GM23248 (cell line): Measurements from ENCODE around the gene HOXD12. TPM values are rescaled to one million over a fixed set of nuclear protein-coding genes. Genes with fewer than 3 reads are reported as not detected.

Source experiments
- DNase-seq: peaks from one replicate; pipeline ENCODE4 v3.0.0-alpha.2; 2015
- H2AFZ ChIP-seq: fragments of 200-600 bp; sonication (generic); 2 replicates; pipeline ENCODE4 v1.6.1; 2016; ENCODE audit warnings: antibody characterized with exemption
- H3F3A ChIP-seq: fragments of 200-600 bp; sonication (generic); 2 replicates; pipeline ENCODE4 v1.6.1; 2016; ENCODE audit warnings: mild to moderate bottlenecking, antibody characterized with exemption, mixed run types; ENCODE audit not compliant: insufficient read depth
- H3K27ac ChIP-seq: fragments of 200-600 bp; sonication (generic); 2 replicates; pipeline ENCODE4 v1.5.1; 2016; ENCODE audit warnings: mild to moderate bottlenecking
- H3K27me3 ChIP-seq: fragments of 200-600 bp; sonication (generic); replicated peaks from 2 replicates; pipeline ENCODE4 v1.6.1; 2016; ENCODE audit warnings: mild to moderate bottlenecking; ENCODE audit not compliant: insufficient read depth
- H3K36me3 ChIP-seq: fragments of 200-600 bp; sonication (generic); 2 replicates; pipeline ENCODE4 v1.6.1; 2016; ENCODE audit warnings: low read depth, mild to moderate bottlenecking
- H3K4me1 ChIP-seq: fragments of 200-600 bp; sonication (generic); 2 replicates; pipeline ENCODE4 v1.6.1; 2016; ENCODE audit warnings: mild to moderate bottlenecking; ENCODE audit not compliant: insufficient read depth
- H3K4me2 ChIP-seq: fragments of 200-600 bp; sonication (generic); one replicate; pipeline ENCODE4 v1.6.1; 2016; ENCODE audit warnings: mild to moderate bottlenecking; ENCODE audit not compliant: unreplicated experiment
- H3K4me3 ChIP-seq: fragments of 200-600 bp; sonication (generic); 2 replicates; pipeline ENCODE4 v1.5.1; 2016; ENCODE audit warnings: mild to moderate bottlenecking
- H3K79me2 ChIP-seq: fragments of 200-600 bp; sonication (generic); 2 replicates; pipeline ENCODE4 v1.6.1; 2016; ENCODE audit warnings: mild to moderate bottlenecking; ENCODE audit not compliant: insufficient read depth
- H3K9ac ChIP-seq: fragments of 200-600 bp; sonication (generic); 2 replicates; pipeline ENCODE4 v1.6.1; 2016; ENCODE audit warnings: mild to moderate bottlenecking
- H3K9me2 ChIP-seq: fragments of 200-600 bp; sonication (generic); 2 replicates; pipeline ENCODE4 v1.6.1; 2016; ENCODE audit warnings: mixed run types, mild to moderate bottlenecking, moderate library complexity; ENCODE audit not compliant: insufficient read depth
- H3K9me3 ChIP-seq: fragments of 200-600 bp; sonication (generic); one replicate; pipeline ENCODE4 v1.6.1; 2017; ENCODE audit warnings: low read depth
- H4K20me1 ChIP-seq: fragments of 200-600 bp; sonication (generic); 2 replicates; pipeline ENCODE4 v1.6.0; 2016; ENCODE audit not compliant: insufficient read depth
- EZH2 ChIP-seq: fragments of 200-600 bp; sonication (generic); IDR thresholded peaks from 2 replicates; pipeline ENCODE4 v1.6.1; 2018; ENCODE audit warnings: antibody characterized with exemption, mild to moderate bottlenecking; ENCODE audit not compliant: insufficient read depth, poor library complexity, severe bottlenecking
- EZH2phosphoT487 ChIP-seq: fragments of 200-600 bp; sonication (generic); IDR thresholded peaks from 2 replicates; pipeline ENCODE4 v1.6.1; 2018; ENCODE audit warnings: antibody characterized with exemption, moderate library complexity, mild to moderate bottlenecking, low read depth; ENCODE audit not compliant: insufficient read depth
- WGBS, 2 experiments: methylation state at CpG; one replicate each; pipeline ENCODE4 v1.1.6; 2015 to 2017; ENCODE audit warnings: low lambda C conversion rate in 2 of 2, low coverage in 1 of 2; ENCODE audit errors: missing lambda C conversion rate in 2 of 2; 5-methylcytosine and 5-hydroxymethylcytosine counted together
- in situ Hi-C: fragments of 300-500 bp; cut with MboI; formaldehyde crosslinking; loops from 2 replicates; pipeline ENCODE4 v1.15.0; 2020
- polyA plus RNA-seq: library from polyadenylated mRNA; unstranded; fragments of >200 nt; fragmentation: Nextera tagmentation; extraction: Ambion mirVana; gene quantifications from 2 replicates; pipeline ENCODE4 v1.2.1, GENCODE V29; 2016
- total RNA-seq: library from RNA; depleted of rRNA; stranded (reverse); fragments of >200 nt; shearing (Covaris generic); gene quantifications from 2 replicates; pipeline ENCODE4 v1.2.3, GENCODE V29; 2014

Gene HOXD12
- total and polyA plus RNA-seq, 2 experiments from 2014 or later: 0.19 to 0.22 TPM

DNA sequence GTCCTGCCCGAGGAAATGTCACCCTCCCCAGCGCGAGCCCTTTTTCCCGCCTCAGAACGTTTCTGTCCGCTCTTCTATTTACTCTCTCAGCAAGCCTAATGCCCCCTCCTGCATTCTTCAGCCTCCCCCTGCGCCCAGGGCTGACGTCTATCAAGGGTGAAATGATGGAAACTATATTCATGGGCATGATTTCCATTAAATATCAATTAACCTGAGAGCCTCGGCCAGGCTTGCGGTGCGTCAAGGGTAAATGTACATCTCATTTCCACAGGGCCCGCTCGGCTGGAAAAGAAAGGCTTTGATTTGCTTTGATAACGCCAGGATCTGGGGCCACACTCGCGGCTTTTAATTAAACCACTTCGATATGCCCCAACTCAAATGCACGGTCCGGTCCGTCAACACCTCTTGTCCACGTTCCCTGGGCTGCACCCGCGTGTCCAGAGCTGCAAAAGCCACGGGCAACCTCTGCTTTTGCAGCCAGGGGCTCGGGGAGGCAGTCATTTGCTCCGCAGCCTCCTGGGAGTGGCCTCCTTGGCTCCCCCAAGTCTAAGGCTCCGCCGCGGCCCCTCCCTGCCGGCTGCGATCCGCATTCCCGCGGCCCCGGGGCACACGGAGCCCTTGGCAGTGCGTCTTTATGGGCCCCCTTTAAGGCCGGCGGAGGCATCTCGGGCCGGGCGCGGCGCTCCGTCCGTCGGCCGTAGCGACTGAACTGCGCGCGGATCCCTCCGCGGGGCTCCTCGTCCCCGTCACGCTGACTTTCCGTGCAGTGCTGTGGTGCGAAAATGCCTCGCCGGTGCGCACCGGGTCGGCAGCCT is 29.6 kb downstream of the HOXD12 start, which contains the start of gene HOXD8:
TSS of gene HOXD8 (plus strand) at position 724 of the 815 bp plus-strand sequence. CDS start 662 bp downstream, outside the sequence.
- Histone ChIP-seq H4K20me1 (no peaks in the 10 kb centered on the region), H3K9ac (peak within 1 kb of the TSS; percentile 97), H3K9me2 (no peaks in the 10 kb centered on the region), H3K79me2 (peaks cover 65% of the 10 kb centered on the region), H3K36me3 (no peaks in the 10 kb centered on the region), H3K9me3 (no peaks in the 10 kb centered on the region), H3K27me3 (no peaks in the 10 kb centered on the region), H2AFZ (peak within 1 kb of the TSS; percentile 68), H3K27ac (peak within 1 kb of the TSS; percentile 97), H3K4me1 (peaks cover 29% of the 10 kb centered on the region), H3K4me3 (peak within 1 kb of the TSS; percentile 90), H3K4me2 (peak within 1 kb of the TSS; percentile 100), H3F3A (peaks cover 50% of the 10 kb centered on the region)
- DNase-seq: peak; percentile 96
- WGBS, 2 experiments: 0 to 1% methylated on average over 54 to 55 of the region's 64 CpGs
- TF ChIP-seq EZH2phosphoT487 (0 out of 2 replicates have a peak, but pooled peaks have one; percentile 16), EZH2 (no peak)
- in situ Hi-C loops: loop anchor here (5.0 to 10.0 kb wide), 3 partner anchors 508 to 1018 kb away; no protein-coding TSS in a partner anchor

DNA sequence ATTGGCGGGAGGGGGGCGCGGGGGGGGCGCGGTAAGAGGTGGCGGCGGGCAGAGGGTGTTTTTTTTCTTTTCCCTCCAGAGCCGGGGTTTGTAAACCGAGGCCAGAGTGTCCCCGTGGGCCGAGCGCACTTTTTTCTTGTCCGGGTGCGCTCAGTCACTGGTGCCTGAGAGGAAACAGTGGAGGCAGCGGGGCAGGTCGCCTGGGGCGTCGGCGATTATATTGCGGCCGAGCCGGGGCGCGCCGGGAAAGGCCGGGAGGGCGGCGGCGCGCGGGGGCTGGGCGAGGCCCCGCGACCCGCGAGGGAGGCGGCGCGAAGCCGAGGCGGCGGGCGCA is 30.2 kb downstream of the HOXD12 start:
- 0 to 1% methylated on average over 12 to 43 of the region's 43 CpGs for WGBS, 2 experiments
- Histone ChIP-seq H2AFZ (peak overlapping the region; percentile 68; the same call in 1 of the 2 replicates), H3K27ac (peak overlapping the region; percentile 97), H3K79me2 (peaks cover 67% of the 10 kb centered on the region), H3K4me1 (peaks cover 34% of the 10 kb centered on the region), H3K36me3 (no peaks in the 10 kb centered on the region), H3K9me2 (no peaks in the 10 kb centered on the region), H3K4me2 (peak overlapping the region; percentile 97), H3K27me3 (no peaks in the 10 kb centered on the region), H3K9me3 (no peaks in the 10 kb centered on the region), H3K4me3 (peak overlapping the region; percentile 90), H4K20me1 (no peaks in the 10 kb centered on the region), H3K9ac (peak overlapping the region; percentile 97), H3F3A (peaks cover 56% of the 10 kb centered on the region)
- in situ Hi-C loops: loop anchor here (5.0 to 10.0 kb wide), 3 partner anchors 508 to 1018 kb away; no protein-coding TSS in a partner anchor
- TF ChIP-seq EZH2 (no peak), EZH2phosphoT487 (no peak)
- no peak for DNase-seq

GRCh38 chr2:176130147-176130956 is 30.8 kb downstream of the HOXD12 start:
- Histone ChIP-seq H3K27ac (peak overlapping the region; percentile 97), H3K79me2 (peaks cover 73% of the 10 kb centered on the region), H3K9me3 (no peaks in the 10 kb centered on the region), H3K9ac (peak overlapping the region; percentile 97), H4K20me1 (no peaks in the 10 kb centered on the region), H3K4me3 (peak overlapping the region; percentile 90), H3K4me1 (peaks cover 40% of the 10 kb centered on the region), H3K4me2 (peak overlapping the region; percentile 100), H3K36me3 (no peaks in the 10 kb centered on the region), H2AFZ (peak overlapping the region; percentile 22), H3F3A (peaks cover 62% of the 10 kb centered on the region), H3K9me2 (no peaks in the 10 kb centered on the region), H3K27me3 (no peaks in the 10 kb centered on the region)
- WGBS, 2 experiments: 1 to 2% methylated on average over 9 to 74 of the region's 100 CpGs
- in situ Hi-C loops: no loop called here
- TF ChIP-seq EZH2phosphoT487 (no peak), EZH2 (no peak)
- DNase-seq: peak; percentile 86
